GM03348 (cell line): ENCODE results near the gene ARRB1.

Experiments used
- DNase-seq: peaks from one replicate; pipeline ENCODE4 v3.0.0; 2012; ENCODE audit warnings: low spot score

The ARRB1 gene

GRCh38 chr11:75273411-75274391 is 77.8 kb downstream of the ARRB1 start:
- no peak for DNase-seq

- no peak for DNase-seq
Observed at GRCh38 chr11:75272821-75273301, 78.6 kb downstream of the ARRB1 start.

- DNase-seq, result no peak
Observed at GRCh38 chr11:75272391-75272790, 79.1 kb downstream of the ARRB1 start.

GRCh38 chr11:75271730-75272129 is 79.7 kb downstream of the ARRB1 start:
- no peak for DNase-seq

- DNase-seq, result peak; percentile 56
Observed at GRCh38 chr11:75270896-75271418, 80.5 kb downstream of the ARRB1 start.

GRCh38 chr11:75269896-75270295 is 81.6 kb downstream of the ARRB1 start:
- DNase-seq, result no peak

GRCh38 chr11:75269367-75269660 is 82.1 kb downstream of the ARRB1 start:
- DNase-seq, result no peak

GRCh38 chr11:75268626-75269366 is 82.7 kb downstream of the ARRB1 start:
- DNase-seq, result no peak

- DNase-seq, result no peak
Observed at GRCh38 chr11:75267171-75267970, 84.1 kb downstream of the ARRB1 start.

GRCh38 chr11:75265851-75266531 is 85.5 kb downstream of the ARRB1 start:
- no peak for DNase-seq

- no peak for DNase-seq
Observed at GRCh38 chr11:75264971-75265370, 86.5 kb downstream of the ARRB1 start.

GRCh38 chr11:75264356-75264755 is 87.1 kb downstream of the ARRB1 start:
- no peak for DNase-seq

GRCh38 chr11:75263944-75264349 is 87.5 kb downstream of the ARRB1 start:
- DNase-seq, result no peak

- no peak for DNase-seq
Observed at GRCh38 chr11:75262961-75263852, 88.3 kb downstream of the ARRB1 start.

GRCh38 chr11:75262436-75262835 is 89.0 kb downstream of the ARRB1 start:
- no peak for DNase-seq

- no peak for DNase-seq
Observed at GRCh38 chr11:75261902-75262361, 89.5 kb downstream of the ARRB1 start.

GRCh38 chr11:75260396-75261170 is 90.9 kb downstream of the ARRB1 start:
- no peak for DNase-seq

- DNase-seq, result no peak
Observed at GRCh38 chr11:75254326-75254725, 97.1 kb downstream of the ARRB1 start.

GRCh38 chr11:75249704-75250103 is 101.8 kb downstream of the ARRB1 start:
- DNase-seq, result no peak

- DNase-seq, result no peak
Observed at GRCh38 chr11:75248924-75249256, 102.6 kb downstream of the ARRB1 start.
